Astrocyte (in vitro differentiated cells and primary cell): Measurements from ENCODE around the gene LMNA. TPM values are rescaled to one million over a fixed set of nuclear protein-coding genes. Genes with fewer than 3 reads are reported as not detected.

Experiments
- DNase-seq: peaks from one replicate; pipeline ENCODE4 v3.0.0-alpha.2; 2010; ENCODE audit warnings: low read depth
- FAIRE-seq: peaks from 2 replicates; lab custom pipeline; 2011; peaks lifted over from hg19 to GRCh38; lab: Jason Lieb, UNC
- H2AFZ ChIP-seq: 2 replicates; pipeline ENCODE4 v1.6.0; 2012; ENCODE audit warnings: low read depth, low read length, inconsistent platforms
- H3K27ac ChIP-seq: 2 replicates; pipeline ENCODE4 v1.5.1; 2011; ENCODE audit warnings: low read depth, low read length, inconsistent platforms
- H3K27me3 ChIP-seq: 2 replicates; pipeline ENCODE4 v1.6.0; 2011; ENCODE audit warnings: low read length, inconsistent platforms; ENCODE audit not compliant: insufficient read depth
- H3K36me3 ChIP-seq: 2 replicates; pipeline ENCODE4 v1.5.1; 2011; ENCODE audit warnings: low read length, inconsistent platforms; ENCODE audit not compliant: insufficient read depth
- H3K4me1 ChIP-seq: 2 replicates; pipeline ENCODE4 v1.5.1; 2011; ENCODE audit warnings: low read length, inconsistent platforms; ENCODE audit not compliant: insufficient read depth
- H3K4me2 ChIP-seq: 2 replicates; pipeline ENCODE4 v1.6.0; 2012; ENCODE audit warnings: low read length, inconsistent platforms
- H3K4me3 ChIP-seq: 2 replicates; pipeline ENCODE4 v1.5.1; 2011; ENCODE audit warnings: low read depth, mild to moderate bottlenecking, low read length, inconsistent platforms; ENCODE audit not compliant: insufficient read depth
- H3K79me2 ChIP-seq: 2 replicates; pipeline ENCODE4 v1.6.0; 2012; ENCODE audit warnings: mild to moderate bottlenecking, low read length, inconsistent platforms; ENCODE audit not compliant: insufficient read depth
- H3K9ac ChIP-seq: 2 replicates; pipeline ENCODE4 v1.6.0; 2012; ENCODE audit warnings: mild to moderate bottlenecking, low read length, inconsistent platforms
- H3K9me3 ChIP-seq: 2 replicates; pipeline ENCODE4 v1.5.1; 2012; ENCODE audit warnings: low read depth, mild to moderate bottlenecking, low read length, inconsistent platforms; ENCODE audit not compliant: insufficient read depth
- H4K20me1 ChIP-seq: 2 replicates; pipeline ENCODE4 v1.6.0; 2012; ENCODE audit warnings: low read length, inconsistent platforms; ENCODE audit not compliant: insufficient read depth
- H3K27ac Mint-ChIP-seq: one replicate; pipeline ENCODE4 v1.8.0; 2021; ENCODE audit warnings: mild to moderate bottlenecking, mixed read lengths; ENCODE audit not compliant: unreplicated experiment
- H3K27me3 Mint-ChIP-seq: one replicate; pipeline ENCODE4 v1.8.0; 2021; ENCODE audit warnings: low read depth, mixed read lengths; ENCODE audit not compliant: unreplicated experiment
- H3K36me3 Mint-ChIP-seq: one replicate; pipeline ENCODE4 v1.8.0; 2021; ENCODE audit warnings: low read depth, mixed read lengths; ENCODE audit not compliant: unreplicated experiment
- H3K4me1 Mint-ChIP-seq: one replicate; pipeline ENCODE4 v1.8.0; 2021; ENCODE audit warnings: low read depth, mixed read lengths; ENCODE audit not compliant: unreplicated experiment
- H3K4me3 Mint-ChIP-seq: one replicate; pipeline ENCODE4 v1.8.0; 2021; ENCODE audit warnings: mild to moderate bottlenecking, moderate library complexity, mixed read lengths; ENCODE audit not compliant: unreplicated experiment
- H3K9me3 Mint-ChIP-seq: one replicate; pipeline ENCODE4 v1.8.0; 2021; ENCODE audit warnings: mild to moderate bottlenecking, mixed read lengths; ENCODE audit not compliant: unreplicated experiment
- CTCF ChIP-seq: IDR thresholded peaks from 2 replicates; pipeline ENCODE4 v1.5.1; 2011; ENCODE audit warnings: low read depth, mild to moderate bottlenecking, inconsistent platforms, low read length, moderate library complexity; ENCODE audit not compliant: insufficient read depth
- EZH2 ChIP-seq: IDR thresholded peaks from 2 replicates; pipeline ENCODE4 v1.6.1; 2012; ENCODE audit warnings: mild to moderate bottlenecking, low read length, inconsistent platforms; ENCODE audit not compliant: insufficient read depth
- total RNA-seq: library from RNA; stranded (reverse); gene quantifications from 2 replicates; pipeline ENCODE4 v1.2.1, GENCODE V29; 2021

Gene LMNA
- total RNA-seq, 1 donor from 2014 or later, result 464 TPM

GRCh38 chr1:156143765-156144489 lies 29.4 kb downstream of the LMNA start:
- no peak overlapping the region for H3K4me2 ChIP-seq
- H3K4me3 Mint-ChIP-seq, result no peak overlapping the region
- no peak overlapping the region for H2AFZ ChIP-seq
- no peaks in the 10 kb centered on the region for H3K79me2 ChIP-seq
- DNase-seq (peak; percentile 33), FAIRE-seq (no peak)
- H3K36me3 Mint-ChIP-seq, result peaks cover 4% of the 10 kb centered on the region
- H3K27ac ChIP-seq, result no peak overlapping the region
- H3K27me3 ChIP-seq, result peaks cover 3% of the 10 kb centered on the region
- H3K4me1 ChIP-seq, result peaks cover 24% of the 10 kb centered on the region
- peaks cover 7% of the 10 kb centered on the region for H3K27me3 Mint-ChIP-seq
- H3K9me3 Mint-ChIP-seq, result no peaks in the 10 kb centered on the region
- TF ChIP-seq CTCF (no peak), EZH2 (no peak)
- H3K9ac ChIP-seq, result no peak overlapping the region
- no peaks in the 10 kb centered on the region for H3K9me3 ChIP-seq
- peaks cover 17% of the 10 kb centered on the region for H3K4me1 Mint-ChIP-seq
- H4K20me1 ChIP-seq, result peaks cover 49% of the 10 kb centered on the region
- H3K4me3 ChIP-seq, result no peak overlapping the region
- H3K36me3 ChIP-seq, result peaks cover 10% of the 10 kb centered on the region
- H3K27ac Mint-ChIP-seq, result no peak overlapping the region

GRCh38 chr1:156144742-156145141 lies 30.2 kb downstream of the LMNA start:
- Histone ChIP-seq H4K20me1 (peaks cover 42% of the 10 kb centered on the region), H3K9ac (no peak overlapping the region), H3K4me2 (no peak overlapping the region), H3K27me3 (peaks cover 9% of the 10 kb centered on the region), H3K9me3 (no peaks in the 10 kb centered on the region), H3K4me1 (peaks cover 24% of the 10 kb centered on the region), H3K4me3 (no peak overlapping the region), H2AFZ (no peak overlapping the region), H3K36me3 (peaks cover 10% of the 10 kb centered on the region), H3K79me2 (no peaks in the 10 kb centered on the region), H3K27ac (no peak overlapping the region)
- FAIRE-seq, result no peak
- Mint-ChIP-seq H3K4me1 (peaks cover 17% of the 10 kb centered on the region), H3K36me3 (peaks cover 4% of the 10 kb centered on the region), H3K27me3 (peaks cover 14% of the 10 kb centered on the region), H3K27ac (peak overlapping the region; percentile 31), H3K4me3 (no peak overlapping the region), H3K9me3 (no peaks in the 10 kb centered on the region)
- DNase-seq, result no peak
- TF ChIP-seq CTCF (no peak), EZH2 (no peak)

- Histone ChIP-seq H2AFZ (no peak overlapping the region), H4K20me1 (peaks cover 33% of the 10 kb centered on the region), H3K36me3 (peaks cover 4% of the 10 kb centered on the region), H3K79me2 (no peaks in the 10 kb centered on the region), H3K9me3 (no peaks in the 10 kb centered on the region), H3K4me2 (peak overlapping the region; percentile 64), H3K4me3 (no peak overlapping the region), H3K27me3 (peaks cover 15% of the 10 kb centered on the region), H3K4me1 (peaks cover 24% of the 10 kb centered on the region), H3K27ac (no peak overlapping the region), H3K9ac (no peak overlapping the region)
- no peak for FAIRE-seq
- DNase-seq, result no peak
- TF ChIP-seq CTCF (no peak), EZH2 (no peak)
- Mint-ChIP-seq H3K27me3 (peaks cover 22% of the 10 kb centered on the region), H3K36me3 (peaks cover 2% of the 10 kb centered on the region), H3K4me1 (peaks cover 17% of the 10 kb centered on the region), H3K4me3 (no peak overlapping the region), H3K9me3 (no peaks in the 10 kb centered on the region), H3K27ac (peak overlapping the region; percentile 34)
These were observed 31.1 kb downstream of the LMNA start for GRCh38 chr1:156145650-156146019.
